Measurements from ENCODE around the gene LTA4H.

Gene LTA4H

DNA sequence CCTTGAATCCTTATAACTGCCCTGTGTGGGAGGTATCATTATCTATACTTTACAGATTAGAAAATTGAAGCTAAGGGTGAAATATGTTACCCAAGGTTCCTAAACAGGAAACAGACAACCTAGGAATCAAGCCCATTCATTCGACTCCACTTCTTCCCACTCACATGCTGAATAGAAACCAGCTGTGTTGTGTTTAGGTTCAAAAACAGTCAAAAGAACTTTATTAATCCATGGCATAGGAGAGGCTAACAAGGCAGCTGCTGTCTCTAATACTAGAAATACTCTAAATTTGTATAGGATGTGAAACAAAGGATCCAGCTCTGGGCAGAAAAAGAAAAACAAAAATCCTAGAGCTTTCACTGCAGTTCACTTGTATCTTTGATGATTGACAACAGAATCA is 82.4 kb downstream of the LTA4H start:
- no peak overlapping the region for H3K4me2 ChIP-seq (ENCODE audit: low read depth, low read length, poor library complexity, severe bottlenecking)
- no peaks in the 10 kb centered on the region for H3K36me3 ChIP-seq (ENCODE audit: insufficient read depth, low read length)
- H3K4me1 ChIP-seq (ENCODE audit: insufficient read depth, low read length, poor library complexity, severe bottlenecking): no peaks in the 10 kb centered on the region
- H3F3A ChIP-seq (ENCODE audit: low read depth): no peaks in the 10 kb centered on the region
- H3K4me3 ChIP-seq (ENCODE audit: low read length, poor library complexity, severe bottlenecking): no peak overlapping the region
- no peaks in the 10 kb centered on the region for H3K9me2 ChIP-seq (replicated peaks; ENCODE audit: low read depth, low read length)
- H4K20me1 ChIP-seq (ENCODE audit: insufficient read depth, low read length, poor library complexity, severe bottlenecking): no peaks in the 10 kb centered on the region
- no peak overlapping the region for H3K9ac ChIP-seq (ENCODE audit: low read depth, low read length, poor library complexity, severe bottlenecking)
- H2AFZ ChIP-seq (ENCODE audit: low read length): no peak overlapping the region
- no peak for TF ChIP-seq EZH2phosphoT487 (IDR thresholded peaks at IDR 0.05; ENCODE audit: borderline replicate concordance)
- TF ChIP-seq, protein P1, sequence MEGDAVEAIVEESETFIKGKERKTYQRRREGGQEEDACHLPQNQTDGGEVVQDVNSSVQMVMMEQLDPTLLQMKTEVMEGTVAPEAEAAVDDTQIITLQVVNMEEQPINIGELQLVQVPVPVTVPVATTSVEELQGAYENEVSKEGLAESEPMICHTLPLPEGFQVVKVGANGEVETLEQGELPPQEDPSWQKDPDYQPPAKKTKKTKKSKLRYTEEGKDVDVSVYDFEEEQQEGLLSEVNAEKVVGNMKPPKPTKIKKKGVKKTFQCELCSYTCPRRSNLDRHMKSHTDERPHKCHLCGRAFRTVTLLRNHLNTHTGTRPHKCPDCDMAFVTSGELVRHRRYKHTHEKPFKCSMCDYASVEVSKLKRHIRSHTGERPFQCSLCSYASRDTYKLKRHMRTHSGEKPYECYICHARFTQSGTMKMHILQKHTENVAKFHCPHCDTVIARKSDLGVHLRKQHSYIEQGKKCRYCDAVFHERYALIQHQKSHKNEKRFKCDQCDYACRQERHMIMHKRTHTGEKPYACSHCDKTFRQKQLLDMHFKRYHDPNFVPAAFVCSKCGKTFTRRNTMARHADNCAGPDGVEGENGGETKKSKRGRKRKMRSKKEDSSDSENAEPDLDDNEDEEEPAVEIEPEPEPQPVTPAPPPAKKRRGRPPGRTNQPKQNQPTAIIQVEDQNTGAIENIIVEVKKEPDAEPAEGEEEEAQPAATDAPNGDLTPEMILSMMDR (conservative IDR thresholded peaks at IDR 0.05; ENCODE audit: low read length): no peak
- H3K9me3 ChIP-seq (ENCODE audit: insufficient read depth, low read depth, low read length): no peaks in the 10 kb centered on the region
- no peaks in the 10 kb centered on the region for H3K27me3 ChIP-seq (ENCODE audit: insufficient read depth, low read length, poor library complexity, severe bottlenecking)
- no peaks in the 10 kb centered on the region for H3K79me2 ChIP-seq (ENCODE audit: insufficient read depth, low read length)

DNA sequence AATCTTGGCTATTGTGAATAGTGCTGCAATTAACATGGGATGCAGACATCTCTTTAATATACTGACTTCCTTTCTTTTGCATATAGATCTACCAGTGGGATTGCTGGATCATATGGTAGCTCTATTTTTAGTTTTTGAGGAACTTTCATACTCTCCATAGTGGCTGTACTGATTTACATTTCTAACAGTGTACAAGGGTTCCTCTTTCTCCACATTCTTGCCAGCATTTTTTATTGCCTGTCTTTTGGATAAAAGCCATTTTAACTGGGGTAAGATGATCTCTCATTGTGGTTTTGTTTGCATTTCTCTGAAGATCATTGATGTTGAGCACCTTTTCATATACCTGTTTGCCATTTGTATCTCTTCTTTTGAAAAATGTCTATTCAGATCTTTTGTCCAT is 83.9 kb downstream of the LTA4H start:
- H4K20me1 ChIP-seq (ENCODE audit: insufficient read depth, low read length, poor library complexity, severe bottlenecking): no peaks in the 10 kb centered on the region
- no peaks in the 10 kb centered on the region for H3K9me3 ChIP-seq (ENCODE audit: insufficient read depth, low read depth, low read length)
- H2AFZ ChIP-seq (ENCODE audit: low read length): no peak overlapping the region
- H3K4me1 ChIP-seq (ENCODE audit: insufficient read depth, low read length, poor library complexity, severe bottlenecking): no peaks in the 10 kb centered on the region
- H3K4me3 ChIP-seq (ENCODE audit: low read length, poor library complexity, severe bottlenecking): no peak overlapping the region
- H3K36me3 ChIP-seq (ENCODE audit: insufficient read depth, low read length): no peaks in the 10 kb centered on the region
- H3K9ac ChIP-seq (ENCODE audit: low read depth, low read length, poor library complexity, severe bottlenecking): no peak overlapping the region
- no peaks in the 10 kb centered on the region for H3K79me2 ChIP-seq (ENCODE audit: insufficient read depth, low read length)
- H3F3A ChIP-seq (ENCODE audit: low read depth): no peaks in the 10 kb centered on the region
- no peak for TF ChIP-seq EZH2phosphoT487 (IDR thresholded peaks at IDR 0.05; ENCODE audit: borderline replicate concordance)
- TF ChIP-seq, protein P1 (conservative IDR thresholded peaks at IDR 0.05; ENCODE audit: low read length): no peak
- H3K4me2 ChIP-seq (ENCODE audit: low read depth, low read length, poor library complexity, severe bottlenecking): no peak overlapping the region
- no peaks in the 10 kb centered on the region for H3K27me3 ChIP-seq (ENCODE audit: insufficient read depth, low read length, poor library complexity, severe bottlenecking)
- H3K9me2 ChIP-seq (replicated peaks; ENCODE audit: low read depth, low read length): no peaks in the 10 kb centered on the region

All from Loucy (cell line).